GM12865 (cell line): ENCODE results near the gene CBFA2T3.
A peak's percentile ranks its signal among the peaks of the same experiment; 100 is the strongest.

Source experiments
- DNase-seq: peaks from one replicate; pipeline ENCODE4 v3.0.0; 2010; ENCODE audit warnings: low read depth
- H3K4me3 ChIP-seq: 2 replicates; pipeline ENCODE4 v1.5.1; 2011; ENCODE audit warnings: mild to moderate bottlenecking, low read depth, low read length, control low read depth
- CTCF ChIP-seq: IDR thresholded peaks from 2 replicates; pipeline ENCODE4 v1.5.1; 2011; ENCODE audit warnings: low read length, control low read depth, low read depth, inconsistent platforms; ENCODE audit not compliant: insufficient read depth; ENCODE audit errors: missing control alignments

The CBFA2T3 gene

GRCh38 chr16:88842806-88843205 lies 134.2 kb downstream of the CBFA2T3 start:
- no peak for TF ChIP-seq CTCF
- H3K4me3 ChIP-seq = no peak overlapping the region

GRCh38 chr16:88842308-88842756 lies 134.7 kb downstream of the CBFA2T3 start:
- no peak for DNase-seq
- TF ChIP-seq CTCF = no peak
- no peak overlapping the region for H3K4me3 ChIP-seq

More at GRCh38 chr16:88842806-88843205, 134.2 kb downstream of the CBFA2T3 start:
- DNase-seq = no peak

GRCh38 chr16:88841521-88842307 lies 135.3 kb downstream of the CBFA2T3 start:
- no peak for DNase-seq
- TF ChIP-seq CTCF = no peak
- no peak overlapping the region for H3K4me3 ChIP-seq

GRCh38 chr16:88840600-88841215 lies 136.3 kb downstream of the CBFA2T3 start:
- TF ChIP-seq CTCF = no peak
- no peak overlapping the region for H3K4me3 ChIP-seq
- DNase-seq = no peak

GRCh38 chr16:88839745-88840599 lies 137.0 kb downstream of the CBFA2T3 start:
- no peak overlapping the region for H3K4me3 ChIP-seq
- no peak for TF ChIP-seq CTCF
- DNase-seq = no peak

- TF ChIP-seq CTCF = peak; percentile 0
- H3K4me3 ChIP-seq = no peak overlapping the region
- DNase-seq = no peak
Measured at GRCh38 chr16:88839026-88839529, 137.9 kb downstream of the CBFA2T3 start.
